Panc1 (cell line): ENCODE measurements around the gene PKIB. TPM values are rescaled to one million over a fixed set of nuclear protein-coding genes. Genes with fewer than 3 reads are reported as not detected.

Experiments used
- ATAC-seq: fragments of 200-7000 bp; cut with Tn5 transposase; 2 replicates; pipeline ENCODE4 v1.9.1; 2020; ENCODE audit warnings: mild to moderate bottlenecking, moderate library complexity
- BruUV-seq: library from RNA; stranded (reverse); fragments of 400-500 nt; replicated peaks from 2 replicates; lab custom pipeline; 2021; lab: Mats Ljungman, UMichigan
- CTCF ChIA-PET: fragments of 300-600 bp; sonication (Branson Sonifier 250); formaldehyde crosslinking; loops from one replicate; lab custom pipeline; 2022; ENCODE audit warnings: antibody characterized with exemption; lab: Charles Lee
- POLR2A ChIA-PET: fragments of 300-600 bp; sonication (Branson Sonifier 250); formaldehyde crosslinking; loops from one replicate; lab custom pipeline; 2022; ENCODE audit warnings: antibody characterized with exemption; lab: Charles Lee
- DNase-seq: peaks from one replicate; pipeline ENCODE4 v3.0.0-alpha.2; 2010; ENCODE audit warnings: low read depth, low spot score
- H3K27ac ChIP-seq: 2 replicates; pipeline ENCODE4 v1.5.1; 2011; ENCODE audit warnings: mild to moderate bottlenecking, low read length, inconsistent platforms
- H3K27me3 ChIP-seq: fragments of 200-500 bp; sonication (Bioruptor generic); 2 replicates; pipeline ENCODE4 v1.6.0; 2014; ENCODE audit warnings: low read length, inconsistent platforms; ENCODE audit not compliant: control insufficient read depth, insufficient read depth
- H3K36me3 ChIP-seq: fragments of 200-500 bp; sonication (Bioruptor generic); 2 replicates; pipeline ENCODE4 v1.5.1; 2014; ENCODE audit warnings: inconsistent platforms, mild to moderate bottlenecking, low read length, moderate library complexity; ENCODE audit not compliant: control insufficient read depth, insufficient read depth
- H3K4me1 ChIP-seq: 2 replicates; pipeline ENCODE4 v1.5.1; 2011; ENCODE audit warnings: inconsistent platforms, mild to moderate bottlenecking, low read length, moderate library complexity; ENCODE audit not compliant: control insufficient read depth, insufficient read depth
- H3K4me3 ChIP-seq, 2 experiments: 2 replicates each; pipeline ENCODE4 v1.5.1; 2011 to 2012; ENCODE audit warnings: low read depth in 2 of 2, low read length in 2 of 2, mild to moderate bottlenecking in 2 of 2, inconsistent platforms in 1 of 2, moderate library complexity in 1 of 2
- H3K9me3 ChIP-seq: fragments of 200-500 bp; sonication (Bioruptor generic); 2 replicates; pipeline ENCODE4 v1.5.1; 2014; ENCODE audit warnings: low read depth, mild to moderate bottlenecking, inconsistent platforms, low read length, moderate library complexity; ENCODE audit not compliant: control insufficient read depth, insufficient read depth
- POLR2AphosphoS5 ChIP-seq: IDR thresholded peaks from 2 replicates; pipeline ENCODE4 v1.6.1; 2012; ENCODE audit warnings: mild to moderate bottlenecking, low read depth, low read length, moderate library complexity
- SIN3A ChIP-seq: IDR thresholded peaks from 2 replicates; pipeline ENCODE4 v1.6.1; 2012; ENCODE audit warnings: low read depth, mild to moderate bottlenecking, low read length, moderate library complexity, borderline replicate concordance; ENCODE audit not compliant: insufficient read depth
- TCF7L2 ChIP-seq: IDR thresholded peaks from 2 replicates; pipeline ENCODE4 v1.6.1; 2011; ENCODE audit warnings: mild to moderate bottlenecking, low read depth, low read length, inconsistent platforms
- in situ Hi-C: cut with HindIII; loops from 2 replicates; pipeline ENCODE4 v1.10.0; 2016; ENCODE audit warnings: low sequenced_read_pairs, low pct_unique_long_range_greater_than_20kb
- intact Hi-C: fragments of 100-400 bp; cut with micrococcal nuclease; formaldehyde crosslinking; loops from one replicate; pipeline ENCODE4 v1.10.0; 2022; ENCODE audit not compliant: unreplicated experiment
- total RNA-seq: library from RNA; stranded (reverse); gene quantifications from one replicate; pipeline ENCODE4 v1.2.1, GENCODE V29; 2021; ENCODE audit not compliant: unreplicated experiment
- TF ChIP-seq, protein P1 (sequence below), 2 experiments: IDR thresholded peaks; 2 replicates each; pipeline ENCODE4 v1.6.1; 2011 to 2012; ENCODE audit warnings: low read depth in 2 of 2, control low read depth in 1 of 2, low read length in 1 of 2, mild to moderate bottlenecking in 1 of 2, moderate library complexity in 1 of 2; ENCODE audit not compliant: insufficient read depth in 1 of 2
- TF ChIP-seq, protein P2 (sequence below): fragments of 450-650 bp; IDR thresholded peaks from 2 replicates; pipeline ENCODE4 v1.5.1; 2017; ENCODE audit warnings: mild to moderate bottlenecking

The PKIB gene
- total RNA-seq, 1 experiment from 2014 or later = 1.1 TPM

DNA sequence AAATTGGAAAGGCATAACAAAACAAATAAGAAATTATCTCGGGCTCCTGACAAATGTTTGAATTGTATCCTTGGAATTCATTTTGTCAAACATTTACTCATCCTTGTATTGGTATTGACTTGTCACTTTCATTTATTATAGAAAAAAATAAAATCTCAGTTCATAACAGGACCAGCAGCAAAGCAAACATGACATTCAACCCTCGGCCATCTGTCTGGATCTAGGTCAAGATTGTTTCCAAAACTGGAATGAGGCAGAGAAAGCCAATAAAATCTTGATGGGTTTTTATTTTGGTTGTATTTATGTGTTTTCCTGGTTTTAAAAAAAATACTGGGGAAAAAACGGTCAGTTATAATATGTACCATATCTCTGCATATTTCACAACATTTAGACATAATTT, 126.4 kb downstream of the PKIB start:
- TF ChIP-seq, protein P1, sequence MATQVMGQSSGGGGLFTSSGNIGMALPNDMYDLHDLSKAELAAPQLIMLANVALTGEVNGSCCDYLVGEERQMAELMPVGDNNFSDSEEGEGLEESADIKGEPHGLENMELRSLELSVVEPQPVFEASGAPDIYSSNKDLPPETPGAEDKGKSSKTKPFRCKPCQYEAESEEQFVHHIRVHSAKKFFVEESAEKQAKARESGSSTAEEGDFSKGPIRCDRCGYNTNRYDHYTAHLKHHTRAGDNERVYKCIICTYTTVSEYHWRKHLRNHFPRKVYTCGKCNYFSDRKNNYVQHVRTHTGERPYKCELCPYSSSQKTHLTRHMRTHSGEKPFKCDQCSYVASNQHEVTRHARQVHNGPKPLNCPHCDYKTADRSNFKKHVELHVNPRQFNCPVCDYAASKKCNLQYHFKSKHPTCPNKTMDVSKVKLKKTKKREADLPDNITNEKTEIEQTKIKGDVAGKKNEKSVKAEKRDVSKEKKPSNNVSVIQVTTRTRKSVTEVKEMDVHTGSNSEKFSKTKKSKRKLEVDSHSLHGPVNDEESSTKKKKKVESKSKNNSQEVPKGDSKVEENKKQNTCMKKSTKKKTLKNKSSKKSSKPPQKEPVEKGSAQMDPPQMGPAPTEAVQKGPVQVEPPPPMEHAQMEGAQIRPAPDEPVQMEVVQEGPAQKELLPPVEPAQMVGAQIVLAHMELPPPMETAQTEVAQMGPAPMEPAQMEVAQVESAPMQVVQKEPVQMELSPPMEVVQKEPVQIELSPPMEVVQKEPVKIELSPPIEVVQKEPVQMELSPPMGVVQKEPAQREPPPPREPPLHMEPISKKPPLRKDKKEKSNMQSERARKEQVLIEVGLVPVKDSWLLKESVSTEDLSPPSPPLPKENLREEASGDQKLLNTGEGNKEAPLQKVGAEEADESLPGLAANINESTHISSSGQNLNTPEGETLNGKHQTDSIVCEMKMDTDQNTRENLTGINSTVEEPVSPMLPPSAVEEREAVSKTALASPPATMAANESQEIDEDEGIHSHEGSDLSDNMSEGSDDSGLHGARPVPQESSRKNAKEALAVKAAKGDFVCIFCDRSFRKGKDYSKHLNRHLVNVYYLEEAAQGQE (IDR thresholded peaks at IDR 0.05; ENCODE audit: insufficient read depth in 1 of 2, low read depth in 2 of 2, low read length in 1 of 2) = no peak
- TF ChIP-seq, protein P2, sequence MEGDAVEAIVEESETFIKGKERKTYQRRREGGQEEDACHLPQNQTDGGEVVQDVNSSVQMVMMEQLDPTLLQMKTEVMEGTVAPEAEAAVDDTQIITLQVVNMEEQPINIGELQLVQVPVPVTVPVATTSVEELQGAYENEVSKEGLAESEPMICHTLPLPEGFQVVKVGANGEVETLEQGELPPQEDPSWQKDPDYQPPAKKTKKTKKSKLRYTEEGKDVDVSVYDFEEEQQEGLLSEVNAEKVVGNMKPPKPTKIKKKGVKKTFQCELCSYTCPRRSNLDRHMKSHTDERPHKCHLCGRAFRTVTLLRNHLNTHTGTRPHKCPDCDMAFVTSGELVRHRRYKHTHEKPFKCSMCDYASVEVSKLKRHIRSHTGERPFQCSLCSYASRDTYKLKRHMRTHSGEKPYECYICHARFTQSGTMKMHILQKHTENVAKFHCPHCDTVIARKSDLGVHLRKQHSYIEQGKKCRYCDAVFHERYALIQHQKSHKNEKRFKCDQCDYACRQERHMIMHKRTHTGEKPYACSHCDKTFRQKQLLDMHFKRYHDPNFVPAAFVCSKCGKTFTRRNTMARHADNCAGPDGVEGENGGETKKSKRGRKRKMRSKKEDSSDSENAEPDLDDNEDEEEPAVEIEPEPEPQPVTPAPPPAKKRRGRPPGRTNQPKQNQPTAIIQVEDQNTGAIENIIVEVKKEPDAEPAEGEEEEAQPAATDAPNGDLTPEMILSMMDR = no peak
- TF ChIP-seq TCF7L2 (no peak), SIN3A (no peak), POLR2AphosphoS5 (no peak)
- in situ Hi-C loops = no loop called here
- intact Hi-C loops = no loop called here
- H3K27me3 ChIP-seq = peaks cover 5% of the 10 kb centered on the region; the same call in 1 of the 2 replicates
- ChIA-PET POLR2A (no interaction called here), CTCF (no interaction called here)
- no TSS peak for BruUV-seq
- no peaks in the 10 kb centered on the region for H3K4me1 ChIP-seq
- no peaks in the 10 kb centered on the region for H3K36me3 ChIP-seq
- H3K4me3 ChIP-seq = no peak overlapping the region
- H3K9me3 ChIP-seq = no peaks in the 10 kb centered on the region
- DNase-seq = no peak
- no peak for ATAC-seq
- no peak overlapping the region for H3K27ac ChIP-seq

DNA sequence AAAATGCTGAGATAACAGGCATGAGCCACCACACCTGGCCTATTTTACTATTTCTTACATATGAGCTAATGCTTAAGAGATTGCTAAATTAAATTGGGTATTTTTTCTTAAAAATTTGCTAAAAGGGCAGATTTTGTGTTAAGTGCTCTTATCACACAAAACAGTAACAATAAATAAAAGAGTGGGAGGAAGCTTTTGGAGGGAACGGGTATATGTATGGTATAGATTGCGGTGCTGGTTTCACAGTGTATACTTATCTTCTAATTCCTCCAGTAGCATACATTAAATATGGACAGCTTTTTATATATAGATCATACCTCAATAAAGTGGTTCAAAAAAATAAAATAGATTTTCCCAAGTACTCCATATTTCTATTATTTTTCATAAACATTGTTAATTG, 129.9 kb downstream of the PKIB start:
- no peaks in the 10 kb centered on the region for H3K4me1 ChIP-seq

More for the DNA sequence above, 129.9 kb downstream of the PKIB start:
- Histone ChIP-seq H3K27ac (no peak overlapping the region), H3K9me3 (no peaks in the 10 kb centered on the region), H3K36me3 (no peaks in the 10 kb centered on the region), H3K4me3 (no peak overlapping the region), H3K27me3 (peaks cover 5% of the 10 kb centered on the region; the same call in 1 of the 2 replicates)
- ChIA-PET POLR2A (no interaction called here), CTCF (no interaction called here)
- ATAC-seq (no peak), DNase-seq (no peak)
- in situ Hi-C loops = no loop called here
- TF ChIP-seq SIN3A (no peak), TCF7L2 (no peak), POLR2AphosphoS5 (no peak)
- TF ChIP-seq, protein P2 = no peak
- TF ChIP-seq, protein P1 (IDR thresholded peaks at IDR 0.05; ENCODE audit: insufficient read depth in 1 of 2, low read depth in 2 of 2, low read length in 1 of 2) = no peak
- BruUV-seq = no TSS peak
- intact Hi-C loops = no loop called here
